Left ventricle myocardium superior (tissue), 1 donor: Measurements from ENCODE around the gene CLMN. TPM values are rescaled to one million over a fixed set of nuclear protein-coding genes. Genes with fewer than 3 reads are reported as not detected.

Source experiments
- ATAC-seq: fragments of 200-7000 bp; cut with Tn5 transposase; one replicate; pipeline ENCODE4 v1.9.1; 2020; ENCODE audit warnings: mild to moderate bottlenecking, moderate library complexity
- DNase-seq: peaks from one replicate; pipeline ENCODE4 v3.0.0-alpha.2; 2020
- intact Hi-C: fragments of 100-400 bp; cut with micrococcal nuclease; formaldehyde crosslinking; loops from one replicate; pipeline ENCODE4 v1.11.0; 2022
- total RNA-seq: library from RNA; stranded (reverse); fragmentation: NEBNext Ultra II Directional; extraction: Animal tissue kit (Norgen Biotek cat#: 25700); gene quantifications from one replicate; pipeline ENCODE4 v1.2.1, GENCODE V29; 2021
- donor health status: DM: no; HTN: yes; CAD: no; lungs with severe emphysema.

The CLMN gene
- total RNA-seq, 1 donor from 2014 or later: 8.9 TPM

- ATAC-seq: no peak
- intact Hi-C loops: no loop called here
- DNase-seq: no peak
Observed at GRCh38 chr14:95309261-95310051, 10.3 kb downstream of the CLMN start.

GRCh38 chr14:95308073-95308472 lies 11.6 kb downstream of the CLMN start:
- intact Hi-C loops: no loop called here
- no peak for DNase-seq
- peak; percentile 63 for ATAC-seq

GRCh38 chr14:95307402-95308041 lies 12.2 kb downstream of the CLMN start:
- intact Hi-C loops: no loop called here
- DNase-seq: peak; percentile 67
- peak; percentile 85 for ATAC-seq

- ATAC-seq (no peak), DNase-seq (no peak)
- intact Hi-C loops: no loop called here
Observed at GRCh38 chr14:95305940-95306339, 13.8 kb downstream of the CLMN start.

- ATAC-seq (no peak), DNase-seq (no peak)
- intact Hi-C loops: no loop called here
Observed at GRCh38 chr14:95305145-95305544, 14.6 kb downstream of the CLMN start.

GRCh38 chr14:95304342-95304741 lies 15.4 kb downstream of the CLMN start:
- ATAC-seq (no peak), DNase-seq (no peak)
- intact Hi-C loops: no loop called here

- no peak for DNase-seq
- intact Hi-C loops: no loop called here
- ATAC-seq: no peak
Observed at GRCh38 chr14:95303552-95303951, 16.2 kb downstream of the CLMN start.

GRCh38 chr14:95302667-95303506 lies 16.8 kb downstream of the CLMN start:
- intact Hi-C loops: no loop called here
- no peak for DNase-seq
- no peak for ATAC-seq

GRCh38 chr14:95301527-95302187 lies 18.1 kb downstream of the CLMN start:
- intact Hi-C loops: no loop called here
- DNase-seq (no peak), ATAC-seq (no peak)

GRCh38 chr14:95300697-95301526 lies 18.8 kb downstream of the CLMN start:
- DNase-seq (no peak), ATAC-seq (peak; percentile 29)
- intact Hi-C loops: no loop called here

- intact Hi-C loops: no loop called here
- DNase-seq: no peak
- ATAC-seq: no peak
Observed at GRCh38 chr14:95300002-95300696, 19.6 kb downstream of the CLMN start.

GRCh38 chr14:95299271-95299670 lies 20.4 kb downstream of the CLMN start:
- DNase-seq (no peak), ATAC-seq (no peak)
- intact Hi-C loops: no loop called here

- intact Hi-C loops: no loop called here
- DNase-seq (no peak), ATAC-seq (no peak)
Observed at GRCh38 chr14:95297832-95298231, 21.9 kb downstream of the CLMN start.

- DNase-seq (no peak), ATAC-seq (no peak)
- intact Hi-C loops: no loop called here
Observed at GRCh38 chr14:95296966-95297365, 22.7 kb downstream of the CLMN start.

GRCh38 chr14:95295600-95296376 lies 23.9 kb downstream of the CLMN start:
- no peak for ATAC-seq
- DNase-seq: no peak
- intact Hi-C loops: no loop called here

GRCh38 chr14:95294834-95295599 lies 24.7 kb downstream of the CLMN start:
- intact Hi-C loops: no loop called here
- no peak for ATAC-seq
- DNase-seq: no peak

- DNase-seq: no peak
- ATAC-seq: no peak
- intact Hi-C loops: no loop called here
Observed at GRCh38 chr14:95294320-95294719, 25.4 kb downstream of the CLMN start.
